CD4-positive, alpha-beta T cell treated with Interleukin-17A for 4 hours (primary cell): ENCODE data around the gene TOP3B.

Experiments used
- DNase-seq: peaks from one replicate; pipeline ENCODE4 v3.0.0-alpha.2; 2020; ENCODE audit warnings: mixed read lengths

Gene TOP3B

GRCh38 chr22:21982338-21982965, at the start of gene TOP3B:
TOP3B (minus strand) TSS chr22:21982787; CDS start chr22:21975709, 7,078 bp downstream.
- DNase-seq, result peak; percentile 85

- DNase-seq, result no peak
Observed at GRCh38 chr22:22031183-22031945, 48.8 kb upstream of the TOP3B start.

- no peak for DNase-seq
Observed at GRCh38 chr22:22030493-22031182, 48.1 kb upstream of the TOP3B start.

GRCh38 chr22:22027955-22028354, 45.4 kb upstream of the TOP3B start:
- no peak for DNase-seq

GRCh38 chr22:22026157-22026831, 43.7 kb upstream of the TOP3B start:
- no peak for DNase-seq

GRCh38 chr22:22025320-22026156, 43.0 kb upstream of the TOP3B start:
- no peak for DNase-seq

GRCh38 chr22:22024440-22024839, 41.9 kb upstream of the TOP3B start:
- DNase-seq, result no peak

GRCh38 chr22:22023581-22024137, 41.1 kb upstream of the TOP3B start:
- DNase-seq, result no peak

GRCh38 chr22:22022947-22023534, 40.5 kb upstream of the TOP3B start:
- DNase-seq, result no peak

- DNase-seq, result no peak
Observed at GRCh38 chr22:22022255-22022840, 39.8 kb upstream of the TOP3B start.

- DNase-seq, result no peak
Observed at GRCh38 chr22:22021162-22021750, 38.7 kb upstream of the TOP3B start.

GRCh38 chr22:22020425-22020852, 37.9 kb upstream of the TOP3B start:
- no peak for DNase-seq

GRCh38 chr22:22019659-22020424, 37.3 kb upstream of the TOP3B start:
- DNase-seq, result no peak

GRCh38 chr22:22018825-22019658, 36.5 kb upstream of the TOP3B start:
- no peak for DNase-seq

- no peak for DNase-seq
Observed at GRCh38 chr22:22015631-22016030, 33.0 kb upstream of the TOP3B start.

GRCh38 chr22:22014285-22014659, 31.7 kb upstream of the TOP3B start:
- DNase-seq, result no peak

GRCh38 chr22:22013559-22014284, 31.1 kb upstream of the TOP3B start:
- no peak for DNase-seq

GRCh38 chr22:22011964-22012363, 29.4 kb upstream of the TOP3B start:
- DNase-seq, result no peak
